OCI-LY1 (cell line): ENCODE data around the gene PIK3R4.

ENCODE experiments used
- H2AFZ ChIP-seq: fragments of 200-600 bp; sonication (generic), shearing (Covaris generic); 2 replicates; pipeline ENCODE4 v1.6.0; 2014; ENCODE audit warnings: antibody characterized with exemption, mild to moderate bottlenecking, low read length
- H3F3A ChIP-seq: fragments of 200-600 bp; sonication (generic), shearing (Covaris generic); 2 replicates; pipeline ENCODE4 v1.6.0; 2014; ENCODE audit warnings: mild to moderate bottlenecking, antibody characterized with exemption, low read length, moderate library complexity; ENCODE audit not compliant: insufficient read depth
- H3K27ac ChIP-seq: fragments of 200-600 bp; sonication (generic); 2 replicates; pipeline ENCODE4 v1.5.1; 2014; ENCODE audit warnings: low read length, mixed run types, mild to moderate bottlenecking, low read depth; ENCODE audit not compliant: poor library complexity, severe bottlenecking
- H3K27me3 ChIP-seq: fragments of 200-600 bp; sonication (generic); 2 replicates; pipeline ENCODE4 v1.6.0; 2014; ENCODE audit warnings: antibody characterized with exemption, mild to moderate bottlenecking, low read length, moderate library complexity; ENCODE audit not compliant: insufficient read depth
- H3K36me3 ChIP-seq: fragments of 200-600 bp; sonication (generic); 2 replicates; pipeline ENCODE4 v1.6.1; 2014; ENCODE audit warnings: mild to moderate bottlenecking, antibody characterized with exemption, low read length, moderate library complexity, mixed read lengths; ENCODE audit not compliant: insufficient read depth
- H3K4me1 ChIP-seq: fragments of 200-600 bp; sonication (generic); 2 replicates; pipeline ENCODE4 v1.5.1; 2014; ENCODE audit warnings: mild to moderate bottlenecking, low read length, moderate library complexity; ENCODE audit not compliant: insufficient read depth, severe bottlenecking
- H3K4me2 ChIP-seq: fragments of 200-600 bp; sonication (generic), shearing (Covaris generic); 2 replicates; pipeline ENCODE4 v1.6.1; 2014; ENCODE audit warnings: low read length
- H3K4me3 ChIP-seq: fragments of 200-600 bp; sonication (generic); 2 replicates; pipeline ENCODE4 v1.5.1; 2014; ENCODE audit warnings: low read length, low read depth, mild to moderate bottlenecking, mixed read lengths; ENCODE audit not compliant: poor library complexity, severe bottlenecking
- H3K79me2 ChIP-seq: fragments of 200-600 bp; shearing (Covaris generic); 2 replicates; pipeline ENCODE4 v1.6.1; 2016; ENCODE audit warnings: mixed run types, low read length, mixed read lengths; ENCODE audit not compliant: insufficient read depth
- H3K9ac ChIP-seq: fragments of 200-600 bp; sonication (generic), shearing (Covaris generic); 2 replicates; pipeline ENCODE4 v1.6.1; 2014; ENCODE audit warnings: mild to moderate bottlenecking, low read length, mixed read lengths
- H3K9me2 ChIP-seq: fragments of 200-600 bp; sonication (generic), shearing (Covaris generic); 2 replicates; pipeline ENCODE4 v1.6.1; 2014; ENCODE audit warnings: low read depth, mild to moderate bottlenecking, low read length, mixed read lengths
- H3K9me3 ChIP-seq: fragments of 200-600 bp; shearing (Covaris generic); 2 replicates; pipeline ENCODE4 v1.6.1; 2014; ENCODE audit warnings: low read length, mixed read lengths
- H4K20me1 ChIP-seq: fragments of 200-600 bp; sonication (generic), shearing (Covaris generic); 2 replicates; pipeline ENCODE4 v1.6.0; 2016; ENCODE audit warnings: mild to moderate bottlenecking, low read length; ENCODE audit not compliant: insufficient read depth
- EZH2 ChIP-seq: fragments of 200-600 bp; sonication (generic), shearing (Covaris generic); IDR thresholded peaks from 2 replicates; pipeline ENCODE4 v1.8.0; 2017; ENCODE audit warnings: borderline replicate concordance, mixed run types, mild to moderate bottlenecking, antibody characterized with exemption, low read length, moderate library complexity, mixed read lengths
- TF ChIP-seq, protein P1 (sequence below): fragments of 200-600 bp; sonication (generic), shearing (Covaris generic); IDR thresholded peaks from 2 replicates; pipeline ENCODE4 v1.5.1; 2017; ENCODE audit warnings: mild to moderate bottlenecking, antibody characterized with exemption, low read length, moderate library complexity, mixed read lengths

PIK3R4 gene

DNA sequence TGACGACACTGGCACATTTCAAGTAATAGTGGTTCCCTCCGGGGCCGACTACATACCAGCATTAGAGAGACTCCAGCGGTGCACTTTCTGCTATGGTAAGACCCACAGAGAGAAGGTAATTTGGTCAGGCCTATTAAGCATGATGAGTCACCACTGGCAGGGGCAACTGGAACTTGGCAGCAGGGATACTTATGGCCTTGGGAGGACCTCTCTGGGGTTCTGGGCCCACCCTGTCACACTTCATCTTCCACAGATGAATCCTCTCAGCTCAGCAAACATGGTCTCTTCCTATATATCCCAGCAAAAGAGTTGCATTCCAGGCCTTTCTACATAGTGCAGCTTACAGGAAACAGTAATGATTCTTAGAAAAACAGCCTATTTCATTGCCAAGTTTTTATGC lies 88.0 kb downstream of the PIK3R4 start:
- Histone ChIP-seq H3K27me3 (no peaks in the 10 kb centered on the region), H2AFZ (no peak overlapping the region), H3K27ac (no peak overlapping the region), H3K4me3 (no peak overlapping the region), H3K9me2 (no peaks in the 10 kb centered on the region), H3K9me3 (no peaks in the 10 kb centered on the region), H3K36me3 (no peaks in the 10 kb centered on the region), H3K79me2 (no peaks in the 10 kb centered on the region), H3K9ac (no peak overlapping the region), H4K20me1 (no peaks in the 10 kb centered on the region), H3F3A (no peaks in the 10 kb centered on the region), H3K4me2 (no peak overlapping the region), H3K4me1 (no peaks in the 10 kb centered on the region)
- TF ChIP-seq, protein P1, sequence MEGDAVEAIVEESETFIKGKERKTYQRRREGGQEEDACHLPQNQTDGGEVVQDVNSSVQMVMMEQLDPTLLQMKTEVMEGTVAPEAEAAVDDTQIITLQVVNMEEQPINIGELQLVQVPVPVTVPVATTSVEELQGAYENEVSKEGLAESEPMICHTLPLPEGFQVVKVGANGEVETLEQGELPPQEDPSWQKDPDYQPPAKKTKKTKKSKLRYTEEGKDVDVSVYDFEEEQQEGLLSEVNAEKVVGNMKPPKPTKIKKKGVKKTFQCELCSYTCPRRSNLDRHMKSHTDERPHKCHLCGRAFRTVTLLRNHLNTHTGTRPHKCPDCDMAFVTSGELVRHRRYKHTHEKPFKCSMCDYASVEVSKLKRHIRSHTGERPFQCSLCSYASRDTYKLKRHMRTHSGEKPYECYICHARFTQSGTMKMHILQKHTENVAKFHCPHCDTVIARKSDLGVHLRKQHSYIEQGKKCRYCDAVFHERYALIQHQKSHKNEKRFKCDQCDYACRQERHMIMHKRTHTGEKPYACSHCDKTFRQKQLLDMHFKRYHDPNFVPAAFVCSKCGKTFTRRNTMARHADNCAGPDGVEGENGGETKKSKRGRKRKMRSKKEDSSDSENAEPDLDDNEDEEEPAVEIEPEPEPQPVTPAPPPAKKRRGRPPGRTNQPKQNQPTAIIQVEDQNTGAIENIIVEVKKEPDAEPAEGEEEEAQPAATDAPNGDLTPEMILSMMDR = no peak
- no peak for TF ChIP-seq EZH2

DNA sequence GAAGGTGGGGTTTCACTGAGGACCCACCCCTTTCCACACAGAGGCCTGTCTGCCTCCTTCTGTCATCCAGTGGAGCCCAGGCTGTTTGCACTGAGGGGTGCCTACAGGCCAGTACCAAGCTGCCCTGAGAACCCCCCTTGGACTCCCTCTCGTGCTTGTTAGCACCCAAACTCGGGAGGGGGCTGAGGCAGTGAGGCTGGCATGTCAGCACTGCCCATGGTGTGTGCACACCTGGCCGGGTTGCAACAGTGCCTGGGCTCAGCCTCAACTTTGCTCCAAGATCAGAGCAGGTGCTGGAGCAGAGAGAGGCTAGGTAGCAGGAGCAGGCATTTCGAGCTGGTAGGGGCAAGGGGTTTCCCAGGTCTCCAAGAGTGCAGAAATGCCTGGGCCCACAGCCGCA lies 90.0 kb downstream of the PIK3R4 start:
- H2AFZ ChIP-seq = no peak overlapping the region
- no peaks in the 10 kb centered on the region for H3K9me3 ChIP-seq
- TF ChIP-seq, protein P1 = no peak
- no peak for TF ChIP-seq EZH2
- no peaks in the 10 kb centered on the region for H3K9me2 ChIP-seq
- no peak overlapping the region for H3K27ac ChIP-seq
- H3K36me3 ChIP-seq = no peaks in the 10 kb centered on the region
- H4K20me1 ChIP-seq = no peaks in the 10 kb centered on the region
- H3F3A ChIP-seq = no peaks in the 10 kb centered on the region
- H3K9ac ChIP-seq = no peak overlapping the region
- H3K27me3 ChIP-seq = no peaks in the 10 kb centered on the region
- no peaks in the 10 kb centered on the region for H3K4me1 ChIP-seq
- H3K79me2 ChIP-seq = no peaks in the 10 kb centered on the region
- H3K4me2 ChIP-seq = no peak overlapping the region
- H3K4me3 ChIP-seq = no peak overlapping the region

- Histone ChIP-seq H3K27ac (no peak overlapping the region), H4K20me1 (no peaks in the 10 kb centered on the region), H3F3A (no peaks in the 10 kb centered on the region), H3K36me3 (no peaks in the 10 kb centered on the region), H3K4me1 (no peaks in the 10 kb centered on the region), H3K27me3 (no peaks in the 10 kb centered on the region), H2AFZ (no peak overlapping the region), H3K9ac (no peak overlapping the region), H3K79me2 (no peaks in the 10 kb centered on the region), H3K4me2 (no peak overlapping the region), H3K9me3 (no peaks in the 10 kb centered on the region), H3K4me3 (no peak overlapping the region), H3K9me2 (no peaks in the 10 kb centered on the region)
- TF ChIP-seq, protein P1 = no peak
- no peak for TF ChIP-seq EZH2
Measured at GRCh38 chr3:130654921-130655320, 91.7 kb downstream of the PIK3R4 start.
